HepG2 (cell line): ENCODE results near the gene CELF4. TPM values are rescaled to one million over a fixed set of nuclear protein-coding genes. Genes with fewer than 3 reads are reported as not detected.

Source experiments
- ATAC-seq: fragments of 200-7000 bp; cut with Tn5 transposase; 3 replicates; pipeline ENCODE4 v1.9.1; 2020; ENCODE audit warnings: mild to moderate bottlenecking, moderate library complexity
- BruUV-seq: library from RNA; stranded (reverse); fragments of 400-500 nt; replicated peaks from 2 replicates; lab custom pipeline; 2021; lab: Mats Ljungman, UMichigan
- CTCF ChIA-PET: fragments of 300-600 bp; formaldehyde crosslinking; extraction: SDS; loops from one replicate; lab custom pipeline; 2021; ENCODE audit warnings: low total read pairs, inconsistent platforms, low intra/inter-chr PET ratio; lab: Yijun Ruan, JAX
- POLR2A ChIA-PET: fragments of 350-600 bp; sonication (Branson Sonifier 250); formaldehyde crosslinking; loops from one replicate; lab custom pipeline; 2020; ENCODE audit warnings: antibody characterized with exemption, inconsistent platforms; lab: Yijun Ruan, JAX
- DNase-seq: peaks from one replicate; pipeline ENCODE4 v3.0.0-alpha.2; 2015; ENCODE audit warnings: low spot score
- FAIRE-seq: peaks from 3 replicates; lab custom pipeline; 2011; peaks lifted over from hg19 to GRCh38; lab: Jason Lieb, UNC
- H2AFZ ChIP-seq: one replicate; pipeline ENCODE4 v1.6.1; 2011; ENCODE audit warnings: low read length, inconsistent platforms
- H3K27ac ChIP-seq: fragments of 300-600 bp; 3 replicates; pipeline ENCODE4 v1.8.0; 2011; ENCODE audit warnings: mixed run types, mild to moderate bottlenecking, mixed read lengths, low read length, inconsistent platforms; ENCODE audit not compliant: insufficient read depth; ENCODE audit errors: extremely low read length
- H3K27me3 ChIP-seq, 2 experiments: fragments of 200-600 bp in 1 of 2; 2 replicates in 1 of 2; 3 replicates in 1 of 2; pipeline versions ENCODE4 v1.6.0 to v1.8.0; 2011; ENCODE audit warnings: low read length in 2 of 2, mild to moderate bottlenecking in 2 of 2, moderate library complexity in 2 of 2, inconsistent platforms in 1 of 2; ENCODE audit not compliant: insufficient read depth in 2 of 2, control insufficient read depth in 1 of 2
- H3K36me3 ChIP-seq, 2 experiments: fragments of 200-600 bp in 1 of 2; replicated peaks in 1 of 2; 2 replicates in 1 of 2; 3 replicates in 1 of 2; pipeline versions ENCODE4 v1.5.1 to v1.8.0; 2011; ENCODE audit warnings: low read length in 2 of 2, inconsistent platforms in 1 of 2; ENCODE audit not compliant: insufficient read depth in 2 of 2, control insufficient read depth in 1 of 2
- H3K4me1 ChIP-seq: 2 replicates; pipeline ENCODE4 v1.5.1; 2012; ENCODE audit warnings: low read length, inconsistent platforms; ENCODE audit not compliant: insufficient read depth
- H3K4me2 ChIP-seq: 2 replicates; pipeline ENCODE4 v1.6.0; 2011; ENCODE audit warnings: low read depth, low read length, inconsistent platforms
- H3K4me3 ChIP-seq, 3 experiments: fragments of 200-600 bp in 1 of 3; sonication (generic), shearing (Covaris generic) in 1 of 3; replicated peaks in 1 of 3; 2 replicates each; pipeline ENCODE4 v1.5.1; 2011 to 2016; ENCODE audit warnings: low read length in 3 of 3, inconsistent platforms in 2 of 3, low read depth in 2 of 3, mild to moderate bottlenecking in 2 of 3, control low read depth in 1 of 3, mixed read lengths in 1 of 3; ENCODE audit not compliant: insufficient read depth in 1 of 3
- H3K79me2 ChIP-seq: one replicate; pipeline ENCODE4 v1.6.1; 2011; ENCODE audit warnings: low read length, inconsistent platforms; ENCODE audit not compliant: insufficient read depth
- H3K9ac ChIP-seq: 2 replicates; pipeline ENCODE4 v1.6.0; 2011; ENCODE audit warnings: mild to moderate bottlenecking, low read depth, low read length, inconsistent platforms; ENCODE audit not compliant: insufficient read depth
- H3K9me3 ChIP-seq: 2 replicates; pipeline ENCODE4 v1.5.1; 2012; ENCODE audit warnings: mild to moderate bottlenecking, low read length
- H4K20me1 ChIP-seq: 2 replicates; pipeline ENCODE4 v1.6.0; 2011; ENCODE audit warnings: inconsistent platforms, mild to moderate bottlenecking, low read length, moderate library complexity; ENCODE audit not compliant: insufficient read depth
- ARHGAP35 ChIP-seq: sonication (generic); formaldehyde crosslinking; IDR thresholded peaks from 2 replicates; pipeline ENCODE4 v1.9.0; 2022; ENCODE audit warnings: mild to moderate bottlenecking, inconsistent platforms, moderate library complexity, missing genetic modification reagents, borderline replicate concordance
- GPN1 ChIP-seq: sonication (generic); formaldehyde crosslinking; IDR thresholded peaks from 2 replicates; pipeline ENCODE4 v1.5.1; 2020; ENCODE audit warnings: missing genetic modification reagents, borderline replicate concordance
- JUND ChIP-seq: sonication (generic); formaldehyde crosslinking; IDR thresholded peaks from 2 replicates; pipeline ENCODE4 v1.8.0; 2022; ENCODE audit warnings: mild to moderate bottlenecking, missing genetic modification reagents
- KDM2A ChIP-seq: sonication (generic); formaldehyde crosslinking; IDR thresholded peaks from 2 replicates; pipeline ENCODE4 v1.4.0; 2020; ENCODE audit warnings: low read depth, missing genetic modification reagents, borderline replicate concordance
- KDM5A ChIP-seq: fragments of 200-600 bp; sonication (generic); IDR thresholded peaks from 2 replicates; pipeline ENCODE4 v1.7.0; 2018; ENCODE audit warnings: antibody characterized with exemption, mild to moderate bottlenecking, low read length, borderline replicate concordance
- MEF2D ChIP-seq: sonication (generic); formaldehyde crosslinking; IDR thresholded peaks from 2 replicates; pipeline ENCODE4 v1.5.1; 2020; ENCODE audit warnings: mild to moderate bottlenecking, missing genetic modification reagents
- POGZ ChIP-seq: sonication (generic); formaldehyde crosslinking; IDR thresholded peaks from 2 replicates; pipeline ENCODE4 v1.4.0; 2020; ENCODE audit warnings: mild to moderate bottlenecking, missing genetic modification reagents
- REL ChIP-seq: sonication (generic); formaldehyde crosslinking; conservative IDR thresholded peaks from 2 replicates; pipeline ENCODE4 v1.8.0; 2022; ENCODE audit warnings: mild to moderate bottlenecking, missing genetic modification reagents, moderate library complexity
- SIN3B ChIP-seq: fragments of 150-350 bp; IDR thresholded peaks from 2 replicates; pipeline ENCODE4 v1.6.1; 2014; ENCODE audit warnings: low read length
- THAP11 ChIP-seq: IDR thresholded peaks from 2 replicates; pipeline ENCODE4 v1.6.1; 2016; ENCODE audit warnings: missing biosample characterization, missing genetic modification reagents
- YEATS2 ChIP-seq: sonication (generic); formaldehyde crosslinking; IDR thresholded peaks from 2 replicates; pipeline ENCODE4 v1.4.0; 2020; ENCODE audit warnings: missing genetic modification reagents, borderline replicate concordance
- ZNF333 ChIP-seq: sonication (generic); formaldehyde crosslinking; IDR thresholded peaks from 2 replicates; pipeline ENCODE4 v1.4.0; 2020; ENCODE audit warnings: mild to moderate bottlenecking, missing genetic modification reagents, borderline replicate concordance
- ZNF367 ChIP-seq: sonication (generic); formaldehyde crosslinking; IDR thresholded peaks from 2 replicates; pipeline ENCODE4 v1.4.0; 2020; ENCODE audit warnings: missing genetic modification reagents, borderline replicate concordance
- ZNF512 ChIP-seq: sonication (generic); formaldehyde crosslinking; IDR thresholded peaks from 2 replicates; pipeline ENCODE4 v1.4.0; 2020; ENCODE audit warnings: mild to moderate bottlenecking, missing genetic modification reagents
- ZNF777 ChIP-seq: sonication (generic); formaldehyde crosslinking; IDR thresholded peaks from 2 replicates; pipeline ENCODE4 v1.4.0; 2020; ENCODE audit warnings: missing genetic modification reagents
- WGBS: methylation state at CpG from one replicate; pipeline ENCODE4 v1.1.6; 2017; ENCODE audit warnings: low lambda C conversion rate; 5-methylcytosine and 5-hydroxymethylcytosine counted together
- in situ Hi-C: cut with HindIII; loops from 2 replicates; pipeline ENCODE4 v1.10.0; 2017; ENCODE audit warnings: low pct_unique_long_range_greater_than_20kb; ENCODE audit not compliant: extremely low pct_ligation_motif_present
- intact Hi-C: fragments of 100-400 bp; cut with micrococcal nuclease; formaldehyde crosslinking; loops from one replicate; pipeline ENCODE4 v1.10.0; 2022; ENCODE audit not compliant: unreplicated experiment
- polyA plus RNA-seq, 8 experiments: library from polyadenylated mRNA; depleted of rRNA in 3 of 8; stranded (reverse) in 7 of 8; unstranded in 1 of 8; fragments of >200 nt; fragmentation: Illumina TruSeq in 4 of 8; extraction: Trizol in 4 of 8; gene quantifications; 2 replicates each; pipeline versions ENCODE4 v1.2.1 to v1.2.3, GENCODE V29; 2011 to 2016; ENCODE audit warnings: low read depth in 4 of 8, missing spikeins in 1 of 8, mixed read lengths in 1 of 8; ENCODE audit not compliant: insufficient read depth in 1 of 8
- total RNA-seq, 5 experiments: library from RNA; depleted of rRNA; stranded (reverse); fragments of >200 nt; fragmentation: Illumina TruSeq; extraction: Trizol; gene quantifications; 2 replicates each; pipeline ENCODE4 v1.2.3, GENCODE V29; 2016; ENCODE audit warnings: low read depth in 1 of 5

The CELF4 gene
- total and polyA plus RNA-seq, 2 of the 13 experiments (the other 11 are each of a cell fraction or from before 2014, with no cell fraction given): not detected

GRCh38 chr18:37535968-37536367 is 29.6 kb downstream of the CELF4 start:
- in situ Hi-C loops: loop anchor here (5.0 kb wide), 1 partner anchor 89 kb away; no protein-coding TSS in a partner anchor
- DNase-seq (no peak), FAIRE-seq (no peak), ATAC-seq (no peak)
- Histone ChIP-seq H3K36me3 (no peaks in the 10 kb centered on the region), H3K4me1 (no peaks in the 10 kb centered on the region), H3K27me3 (peaks cover 5 to 80% of the 10 kb centered on the region in 2 experiments), H3K4me3 (no peak overlapping the region), H3K9me3 (no peaks in the 10 kb centered on the region), H3K79me2 (no peaks in the 10 kb centered on the region), H3K4me2 (no peak overlapping the region), H2AFZ (no peak overlapping the region), H4K20me1 (peaks cover 2% of the 10 kb centered on the region; the same call in 1 of the 2 replicates), H3K9ac (no peak overlapping the region), H3K27ac (no peak overlapping the region)
- BruUV-seq: no TSS peak
- TF ChIP-seq THAP11 (CRISPR knock-in tag): no peak
- TF ChIP-seq GPN1: no peak
- no peak for TF ChIP-seq REL (CRISPR knock-in tag)
- TF ChIP-seq JUND (CRISPR knock-in tag): no peak
- no peak for TF ChIP-seq ZNF333 (CRISPR knock-in tag)
- no peak for TF ChIP-seq YEATS2 (CRISPR knock-in tag)
- no peak for TF ChIP-seq ZNF512 (CRISPR knock-in tag)
- TF ChIP-seq KDM5A: no peak
- no peak for TF ChIP-seq SIN3B
- no peak for TF ChIP-seq KDM2A (CRISPR knock-in tag)
- TF ChIP-seq MEF2D (CRISPR knock-in tag): no peak
- no peak for TF ChIP-seq ZNF777 (CRISPR knock-in tag)
- TF ChIP-seq POGZ (CRISPR knock-in tag): no peak
- TF ChIP-seq ARHGAP35 (CRISPR knock-in tag): no peak
- TF ChIP-seq ZNF367 (CRISPR knock-in tag): no peak
- intact Hi-C loops: loop anchor here (5.0 kb wide), 2 partner anchors 194 to 214 kb away; no protein-coding TSS in a partner anchor
- WGBS: 17% methylated on average over 4 of the region's 4 CpGs
- POLR2A ChIA-PET: no interaction called here
- CTCF ChIA-PET: no interaction called here
